MM.1S (cell line): ENCODE measurements around the gene RFTN1.

Experiments
- DNase-seq: peaks from one replicate; pipeline ENCODE4 v3.0.0-alpha.2; 2015
- H2AFZ ChIP-seq: fragments of 300-600 bp; sonication (generic); 2 replicates; pipeline ENCODE4 v1.6.0; 2016; ENCODE audit warnings: antibody characterized with exemption, low read length
- H3F3A ChIP-seq: fragments of 300-600 bp; sonication (generic); 2 replicates; pipeline ENCODE4 v1.6.1; 2016; ENCODE audit warnings: mild to moderate bottlenecking, antibody characterized with exemption, low read length, moderate library complexity, mixed read lengths; ENCODE audit not compliant: insufficient read depth
- H3K27ac ChIP-seq: fragments of 300-600 bp; sonication (generic); 2 replicates; pipeline ENCODE4 v1.5.1; 2016; ENCODE audit warnings: mild to moderate bottlenecking, low read length
- H3K27me3 ChIP-seq: fragments of 300-600 bp; sonication (generic); replicated peaks from 2 replicates; pipeline ENCODE4 v1.6.0; 2016; ENCODE audit warnings: low read length; ENCODE audit not compliant: insufficient read depth
- H3K36me3 ChIP-seq: fragments of 300-600 bp; sonication (generic); replicated peaks from 2 replicates; pipeline ENCODE4 v1.6.1; 2016; ENCODE audit warnings: mild to moderate bottlenecking, low read length, mixed read lengths; ENCODE audit not compliant: insufficient read depth
- H3K4me1 ChIP-seq: fragments of 300-600 bp; sonication (generic); 2 replicates; pipeline ENCODE4 v1.6.1; 2016; ENCODE audit warnings: low read length, mixed read lengths
- H3K4me2 ChIP-seq: fragments of 300-600 bp; sonication (generic); 2 replicates; pipeline ENCODE4 v1.6.0; 2016; ENCODE audit warnings: low read depth, low read length
- H3K4me3 ChIP-seq: fragments of 300-600 bp; sonication (generic); 2 replicates; pipeline ENCODE4 v1.5.1; 2016; ENCODE audit warnings: low read length, mixed read lengths
- H3K79me2 ChIP-seq: fragments of 300-600 bp; sonication (generic); 2 replicates; pipeline ENCODE4 v1.6.1; 2016; ENCODE audit warnings: mixed run types, low read length, mixed read lengths
- H3K9ac ChIP-seq: fragments of 300-600 bp; sonication (generic); 2 replicates; pipeline ENCODE4 v1.6.1; 2016; ENCODE audit warnings: low read length, mixed read lengths
- H3K9me2 ChIP-seq: fragments of 300-600 bp; sonication (generic); replicated peaks from 2 replicates; pipeline ENCODE4 v1.6.1; 2016; ENCODE audit warnings: mild to moderate bottlenecking, low read length, mixed read lengths; ENCODE audit not compliant: insufficient read depth
- H3K9me3 ChIP-seq: fragments of 300-600 bp; sonication (generic); replicated peaks from 2 replicates; pipeline ENCODE4 v1.6.1; 2016; ENCODE audit warnings: mild to moderate bottlenecking, low read length, mixed read lengths; ENCODE audit not compliant: insufficient read depth
- H4K20me1 ChIP-seq: fragments of 300-600 bp; sonication (generic); 2 replicates; pipeline ENCODE4 v1.6.1; 2016; ENCODE audit warnings: mild to moderate bottlenecking, low read length, moderate library complexity, mixed read lengths; ENCODE audit not compliant: insufficient read depth
- CTCF ChIP-seq: fragments of 300-600 bp; sonication (generic); IDR thresholded peaks from 2 replicates; pipeline ENCODE4 v1.5.1; 2016; ENCODE audit warnings: antibody characterized with exemption, low read length, mixed read lengths
- EZH2 ChIP-seq: fragments of 300-600 bp; sonication (generic); optimal IDR thresholded peaks from 2 replicates; pipeline ENCODE3; 2017; ENCODE audit warnings: low read depth, mild to moderate bottlenecking, antibody characterized with exemption, low read length, mixed read lengths
- EZH2phosphoT487 ChIP-seq: fragments of 300-600 bp; sonication (generic); IDR thresholded peaks from 2 replicates; pipeline ENCODE4 v1.6.1; 2018; ENCODE audit warnings: antibody characterized with exemption, low read length

Gene RFTN1

DNA sequence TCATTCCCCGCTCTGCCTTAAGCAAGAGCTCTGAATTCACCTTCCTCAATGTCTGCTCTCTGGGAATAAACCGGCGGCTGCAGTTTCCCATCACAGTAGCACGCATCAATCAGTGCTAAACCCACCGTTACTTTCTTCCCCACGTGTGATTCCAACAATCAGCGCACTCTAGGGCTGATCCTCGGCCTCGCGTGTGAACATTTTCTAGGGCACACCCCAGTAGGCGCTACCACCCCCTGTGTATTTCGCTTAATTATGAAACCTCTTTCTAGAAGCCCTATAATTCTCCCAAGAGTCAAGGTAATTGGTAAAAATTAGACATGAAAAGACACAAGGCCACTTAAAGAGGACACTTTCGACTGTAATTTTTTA is 87.5 kb downstream of the RFTN1 start:
- Histone ChIP-seq H3K9me3 (no peaks in the 10 kb centered on the region), H3K27me3 (no peaks in the 10 kb centered on the region), H2AFZ (no peak overlapping the region), H3K4me1 (no peaks in the 10 kb centered on the region), H3K4me3 (no peak overlapping the region), H3K4me2 (no peak overlapping the region), H4K20me1 (no peaks in the 10 kb centered on the region), H3K27ac (no peak overlapping the region), H3K36me3 (no peaks in the 10 kb centered on the region), H3K79me2 (no peaks in the 10 kb centered on the region), H3K9me2 (no peaks in the 10 kb centered on the region), H3K9ac (no peak overlapping the region), H3F3A (no peaks in the 10 kb centered on the region)
- DNase-seq = no peak
- TF ChIP-seq EZH2phosphoT487 (no peak), EZH2 (no peak), CTCF (no peak)

- Histone ChIP-seq H3K79me2 (no peaks in the 10 kb centered on the region), H3F3A (no peaks in the 10 kb centered on the region), H3K36me3 (no peaks in the 10 kb centered on the region), H3K9me2 (no peaks in the 10 kb centered on the region), H3K4me2 (no peak overlapping the region), H3K4me3 (no peak overlapping the region), H3K27ac (no peak overlapping the region), H3K4me1 (no peaks in the 10 kb centered on the region), H2AFZ (no peak overlapping the region), H4K20me1 (no peaks in the 10 kb centered on the region), H3K9me3 (no peaks in the 10 kb centered on the region), H3K9ac (no peak overlapping the region), H3K27me3 (no peaks in the 10 kb centered on the region)
- no peak for DNase-seq
- TF ChIP-seq CTCF (no peak), EZH2phosphoT487 (no peak), EZH2 (no peak)
Measured at GRCh38 chr3:16425398-16426028, 88.0 kb downstream of the RFTN1 start.

- H3K4me2 ChIP-seq = no peak overlapping the region
- H3F3A ChIP-seq = no peaks in the 10 kb centered on the region
- H2AFZ ChIP-seq = no peak overlapping the region
- no peaks in the 10 kb centered on the region for H3K9me2 ChIP-seq
- no peak for TF ChIP-seq EZH2phosphoT487
- TF ChIP-seq EZH2 = no peak
- TF ChIP-seq CTCF = no peak
- H4K20me1 ChIP-seq = no peaks in the 10 kb centered on the region
- H3K4me3 ChIP-seq = no peak overlapping the region
- H3K79me2 ChIP-seq = no peaks in the 10 kb centered on the region
- H3K36me3 ChIP-seq = no peaks in the 10 kb centered on the region
- H3K4me1 ChIP-seq = no peaks in the 10 kb centered on the region
- no peak overlapping the region for H3K27ac ChIP-seq
- H3K9me3 ChIP-seq = no peaks in the 10 kb centered on the region
- no peak overlapping the region for H3K9ac ChIP-seq
- DNase-seq = no peak
- H3K27me3 ChIP-seq = no peaks in the 10 kb centered on the region
Measured at GRCh38 chr3:16423947-16424673, 89.4 kb downstream of the RFTN1 start.
